GM12865 (cell line): ENCODE results near the gene GNG12.

Experiments used
- DNase-seq: peaks from one replicate; pipeline ENCODE4 v3.0.0; 2010; ENCODE audit warnings: low read depth
- H3K4me3 ChIP-seq: 2 replicates; pipeline ENCODE4 v1.5.1; 2011; ENCODE audit warnings: mild to moderate bottlenecking, low read depth, low read length, control low read depth
- TF ChIP-seq, protein P1 (sequence below): IDR thresholded peaks from 2 replicates; pipeline ENCODE4 v1.5.1; 2011; ENCODE audit warnings: low read length, control low read depth, low read depth, inconsistent platforms; ENCODE audit not compliant: insufficient read depth; ENCODE audit errors: missing control alignments

Gene GNG12

DNA sequence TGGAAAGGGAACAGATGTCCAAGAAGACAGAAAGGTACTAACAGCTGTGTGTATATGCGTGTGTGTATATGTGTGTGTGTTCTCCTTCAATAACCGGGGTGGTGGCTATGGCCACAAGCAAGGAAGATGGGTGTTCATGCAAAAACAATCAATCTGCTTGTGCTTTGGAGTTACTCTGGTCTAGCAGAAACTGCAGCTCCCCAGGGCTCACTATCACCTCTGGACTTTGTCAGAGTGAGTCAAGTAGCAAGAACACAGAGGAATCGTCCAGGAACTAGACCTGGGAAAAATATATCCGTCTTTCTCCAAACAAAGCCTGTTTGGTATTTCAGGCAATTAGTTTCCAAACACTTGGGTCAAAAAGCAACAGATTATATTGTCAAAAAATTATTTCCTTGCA, 68.6 kb downstream of the GNG12 start:
- no peak for DNase-seq
- TF ChIP-seq, protein P1, sequence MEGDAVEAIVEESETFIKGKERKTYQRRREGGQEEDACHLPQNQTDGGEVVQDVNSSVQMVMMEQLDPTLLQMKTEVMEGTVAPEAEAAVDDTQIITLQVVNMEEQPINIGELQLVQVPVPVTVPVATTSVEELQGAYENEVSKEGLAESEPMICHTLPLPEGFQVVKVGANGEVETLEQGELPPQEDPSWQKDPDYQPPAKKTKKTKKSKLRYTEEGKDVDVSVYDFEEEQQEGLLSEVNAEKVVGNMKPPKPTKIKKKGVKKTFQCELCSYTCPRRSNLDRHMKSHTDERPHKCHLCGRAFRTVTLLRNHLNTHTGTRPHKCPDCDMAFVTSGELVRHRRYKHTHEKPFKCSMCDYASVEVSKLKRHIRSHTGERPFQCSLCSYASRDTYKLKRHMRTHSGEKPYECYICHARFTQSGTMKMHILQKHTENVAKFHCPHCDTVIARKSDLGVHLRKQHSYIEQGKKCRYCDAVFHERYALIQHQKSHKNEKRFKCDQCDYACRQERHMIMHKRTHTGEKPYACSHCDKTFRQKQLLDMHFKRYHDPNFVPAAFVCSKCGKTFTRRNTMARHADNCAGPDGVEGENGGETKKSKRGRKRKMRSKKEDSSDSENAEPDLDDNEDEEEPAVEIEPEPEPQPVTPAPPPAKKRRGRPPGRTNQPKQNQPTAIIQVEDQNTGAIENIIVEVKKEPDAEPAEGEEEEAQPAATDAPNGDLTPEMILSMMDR: no peak
- no peak overlapping the region for H3K4me3 ChIP-seq

DNA sequence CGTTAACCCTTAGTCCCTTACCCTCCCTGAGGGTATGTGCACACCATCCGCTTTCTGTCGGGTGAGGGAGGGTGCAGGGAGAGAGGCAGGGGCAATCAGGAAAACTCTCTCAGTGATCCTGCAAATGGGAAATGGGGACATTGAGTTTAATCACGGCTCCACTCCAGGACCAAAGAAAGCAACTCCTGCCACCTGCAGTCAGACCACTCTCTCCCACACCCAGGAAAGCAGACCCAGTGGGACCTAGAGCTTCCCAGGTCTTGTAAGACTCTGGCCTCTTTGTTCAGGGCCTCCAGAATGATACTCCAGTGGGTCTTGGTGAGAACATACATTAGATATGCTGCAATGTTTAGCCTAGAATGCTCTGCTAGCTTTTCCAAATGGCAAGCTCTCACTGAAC, 71.5 kb downstream of the GNG12 start:
- DNase-seq: no peak
- H3K4me3 ChIP-seq: no peak overlapping the region
- TF ChIP-seq, protein P1: no peak

DNA sequence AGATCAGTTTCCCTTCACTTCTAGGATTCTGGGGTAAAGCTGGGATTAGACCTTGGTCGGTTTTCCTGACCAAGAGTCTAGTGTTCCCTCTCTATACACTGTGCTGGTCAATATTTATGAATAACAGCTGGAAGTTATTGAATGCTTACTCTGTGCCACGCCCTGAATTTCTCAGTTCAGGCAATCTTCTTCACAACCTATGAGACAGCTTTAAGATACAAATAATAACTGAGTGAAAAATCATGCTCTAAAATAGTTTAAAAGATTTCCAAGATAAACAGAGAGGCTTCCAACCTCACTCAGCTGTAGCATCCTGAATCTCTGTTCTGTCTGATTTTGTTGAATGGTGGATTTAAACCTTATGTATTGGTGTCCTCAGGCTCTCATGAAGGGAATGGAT, 72.2 kb downstream of the GNG12 start:
- no peak overlapping the region for H3K4me3 ChIP-seq
- DNase-seq: no peak
- TF ChIP-seq, protein P1: no peak

DNA sequence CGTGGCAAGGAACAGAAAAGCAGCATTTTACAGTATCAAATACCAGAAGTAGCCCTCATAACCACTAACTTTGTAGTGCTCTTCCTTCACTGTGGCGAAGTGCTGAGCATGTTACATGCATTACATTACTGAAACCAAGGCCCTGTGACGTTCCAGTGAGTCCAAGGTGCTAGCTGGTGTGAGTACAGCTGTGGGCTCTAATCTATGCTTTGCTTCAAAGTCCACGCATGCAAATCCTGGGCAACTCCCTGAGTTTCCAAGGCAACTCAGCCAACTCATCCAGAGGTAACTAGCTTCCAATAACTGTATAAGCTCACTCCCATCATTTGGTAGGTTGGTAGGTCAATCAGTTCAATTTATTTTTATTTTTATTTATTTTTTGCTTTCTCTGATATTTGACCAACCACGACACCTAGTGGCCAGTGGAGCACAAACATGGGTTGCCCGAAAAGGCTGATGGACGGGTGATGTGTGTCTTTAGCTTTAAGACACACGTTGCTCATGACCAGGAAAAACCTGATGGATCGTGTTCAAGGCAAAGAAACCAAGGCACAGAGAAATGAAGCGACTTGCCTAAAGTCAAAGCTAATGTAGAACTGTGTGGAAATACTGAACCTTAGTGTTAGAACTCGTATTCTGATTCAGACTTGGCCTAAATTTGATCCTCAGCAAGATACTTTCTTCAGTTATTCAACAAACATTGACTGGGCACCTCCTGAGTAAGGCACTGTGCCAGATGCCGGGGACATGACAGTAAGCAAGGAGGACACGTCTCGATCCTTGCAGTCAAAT, 73.0 kb downstream of the GNG12 start:
- TF ChIP-seq, protein P1: peak; percentile 70
- peak; percentile 95 for DNase-seq
- no peak overlapping the region for H3K4me3 ChIP-seq

DNA sequence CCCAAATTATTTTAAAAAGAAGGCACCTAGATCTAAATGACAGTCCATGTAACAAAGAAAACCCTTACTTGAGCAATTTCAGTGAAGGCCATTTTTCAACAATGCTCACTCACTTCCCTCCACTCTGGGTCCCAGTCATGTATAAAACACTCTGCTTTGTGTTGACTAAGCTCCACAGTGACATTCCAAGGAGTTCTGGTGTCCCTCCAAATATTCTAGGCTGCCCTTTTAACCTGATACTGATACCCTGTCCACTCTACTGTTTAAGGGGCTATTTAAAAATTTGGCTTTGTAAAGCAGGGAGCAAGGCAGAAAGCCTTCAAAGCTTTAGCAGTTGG, 73.6 kb downstream of the GNG12 start:
- DNase-seq: no peak
- TF ChIP-seq, protein P1: no peak

DNA sequence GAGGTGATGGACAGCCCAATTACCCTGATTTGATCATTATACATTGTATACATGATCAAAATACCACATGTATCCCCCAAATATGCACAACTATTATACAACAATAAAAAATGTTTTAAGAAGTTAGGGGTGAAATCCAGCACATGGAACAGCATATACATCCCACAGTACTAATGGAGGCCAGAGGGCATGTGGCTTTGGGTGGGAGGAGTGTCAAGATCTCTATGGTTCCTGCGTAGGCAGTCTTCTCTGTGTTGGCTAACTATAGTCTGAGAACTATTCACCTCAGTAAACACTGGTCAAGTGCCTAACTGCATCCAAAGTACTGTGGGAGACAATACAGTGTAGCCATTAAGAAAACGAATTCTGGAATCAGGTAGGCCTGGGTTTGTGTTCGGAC, 74.2 kb downstream of the GNG12 start:
- no peak for DNase-seq
- H3K4me3 ChIP-seq: no peak overlapping the region
- TF ChIP-seq, protein P1: no peak

More for the DNA sequence above, 73.6 kb downstream of the GNG12 start:
- H3K4me3 ChIP-seq: no peak overlapping the region

DNA sequence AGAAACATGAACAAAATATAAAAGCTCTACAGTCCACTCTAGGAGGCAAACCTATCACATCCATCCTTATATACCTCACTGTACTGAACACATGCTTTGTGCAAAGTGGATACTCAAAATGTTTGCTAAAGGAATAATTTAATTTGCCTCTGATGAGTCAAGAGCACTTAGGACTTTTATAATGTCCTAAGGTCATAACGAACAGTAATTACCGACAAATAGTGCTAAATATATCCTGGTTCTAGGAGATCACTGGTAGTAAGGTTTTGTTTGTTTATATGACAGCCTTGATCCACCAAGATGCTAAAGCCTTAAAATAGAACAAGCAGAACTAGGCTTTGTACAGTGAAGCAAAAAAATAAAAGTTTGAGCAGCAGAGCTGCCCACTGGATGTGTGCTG, 77.6 kb downstream of the GNG12 start:
- no peak overlapping the region for H3K4me3 ChIP-seq
- TF ChIP-seq, protein P1: no peak
- no peak for DNase-seq
